Astrocyte of the cerebellum (primary cell): Measurements from ENCODE around the gene SNRNP48.

Source experiments
- DNase-seq: peaks from one replicate; pipeline ENCODE4 v3.0.0-alpha.2; 2011; ENCODE audit warnings: low read depth
- H3K4me3 ChIP-seq: 2 replicates; pipeline ENCODE4 v1.5.1; 2011; ENCODE audit warnings: mild to moderate bottlenecking, low read depth, low read length, moderate library complexity
- CTCF ChIP-seq: IDR thresholded peaks from 2 replicates; pipeline ENCODE4 v1.5.1; 2012; ENCODE audit warnings: low read length, low read depth, moderate library complexity, mild to moderate bottlenecking; ENCODE audit errors: missing control alignments
- in situ Hi-C: cut with HindIII; loops from 2 replicates; pipeline ENCODE4 v1.10.0; 2017; ENCODE audit warnings: low sequenced_read_pairs

Gene SNRNP48

GRCh38 chr6:7589221-7589620, 777 bp upstream of the SNRNP48 start:
- no peak overlapping the region for H3K4me3 ChIP-seq
- DNase-seq: no peak
- TF ChIP-seq CTCF: no peak
- in situ Hi-C loops: no loop called here

- no peak for TF ChIP-seq CTCF
- DNase-seq: no peak
- peak overlapping the region; percentile 86 for H3K4me3 ChIP-seq
- in situ Hi-C loops: no loop called here
Observed at GRCh38 chr6:7590918-7591302, 912 bp downstream of the SNRNP48 start.

- in situ Hi-C loops: no loop called here
- no peak overlapping the region for H3K4me3 ChIP-seq
- DNase-seq: no peak
- no peak for TF ChIP-seq CTCF
Observed at GRCh38 chr6:7591770-7592169, 1.8 kb downstream of the SNRNP48 start.

GRCh38 chr6:7593229-7593628, 3.2 kb downstream of the SNRNP48 start:
- in situ Hi-C loops: no loop called here
- no peak for TF ChIP-seq CTCF
- H3K4me3 ChIP-seq: no peak overlapping the region
- DNase-seq: no peak

GRCh38 chr6:7594579-7595125, 4.7 kb downstream of the SNRNP48 start:
- no peak overlapping the region for H3K4me3 ChIP-seq
- TF ChIP-seq CTCF: no peak
- in situ Hi-C loops: no loop called here
- no peak for DNase-seq

GRCh38 chr6:7604003-7604402, 14.0 kb downstream of the SNRNP48 start:
- in situ Hi-C loops: no loop called here
- no peak overlapping the region for H3K4me3 ChIP-seq
- TF ChIP-seq CTCF: no peak
- DNase-seq: no peak

GRCh38 chr6:7604506-7604905, 14.5 kb downstream of the SNRNP48 start:
- no peak overlapping the region for H3K4me3 ChIP-seq
- DNase-seq: no peak
- TF ChIP-seq CTCF: no peak
- in situ Hi-C loops: no loop called here
